Lower leg skin (tissue), 3 donors: Measurements from ENCODE around the gene CALN1.

ENCODE experiments used
- CTCF ChIP-seq, 3 donors: fragments of 450-650 bp; IDR thresholded peaks; one replicate each; pipeline ENCODE4 v1.5.1; 2016; ENCODE audit warnings: antibody characterized with exemption in 3 of 3, mild to moderate bottlenecking in 3 of 3, moderate library complexity in 2 of 3
- POLR2A ChIP-seq, 2 donors: fragments of 450-650 bp; IDR thresholded peaks; one replicate each; pipeline ENCODE4 v1.6.1; 2016 to 2017; ENCODE audit warnings: antibody characterized with exemption in 2 of 2, mild to moderate bottlenecking in 1 of 2, moderate library complexity in 1 of 2

- TF ChIP-seq CTCF (IDR thresholded peaks at IDR 0.05) (no peak), POLR2A (IDR thresholded peaks at IDR 0.05) (no peak)
These were observed 583.8 kb downstream of the CALN1 start for GRCh38 chr7:71828361-71828760.
